ENCODE measurements around the gene ZNF33A.
"Not testable (repeated sequence)": the region's sequence is repeated elsewhere in the genome, so short reads cannot be mapped to it uniquely, and the experiment has no call there.

The ZNF33A gene

DNA sequence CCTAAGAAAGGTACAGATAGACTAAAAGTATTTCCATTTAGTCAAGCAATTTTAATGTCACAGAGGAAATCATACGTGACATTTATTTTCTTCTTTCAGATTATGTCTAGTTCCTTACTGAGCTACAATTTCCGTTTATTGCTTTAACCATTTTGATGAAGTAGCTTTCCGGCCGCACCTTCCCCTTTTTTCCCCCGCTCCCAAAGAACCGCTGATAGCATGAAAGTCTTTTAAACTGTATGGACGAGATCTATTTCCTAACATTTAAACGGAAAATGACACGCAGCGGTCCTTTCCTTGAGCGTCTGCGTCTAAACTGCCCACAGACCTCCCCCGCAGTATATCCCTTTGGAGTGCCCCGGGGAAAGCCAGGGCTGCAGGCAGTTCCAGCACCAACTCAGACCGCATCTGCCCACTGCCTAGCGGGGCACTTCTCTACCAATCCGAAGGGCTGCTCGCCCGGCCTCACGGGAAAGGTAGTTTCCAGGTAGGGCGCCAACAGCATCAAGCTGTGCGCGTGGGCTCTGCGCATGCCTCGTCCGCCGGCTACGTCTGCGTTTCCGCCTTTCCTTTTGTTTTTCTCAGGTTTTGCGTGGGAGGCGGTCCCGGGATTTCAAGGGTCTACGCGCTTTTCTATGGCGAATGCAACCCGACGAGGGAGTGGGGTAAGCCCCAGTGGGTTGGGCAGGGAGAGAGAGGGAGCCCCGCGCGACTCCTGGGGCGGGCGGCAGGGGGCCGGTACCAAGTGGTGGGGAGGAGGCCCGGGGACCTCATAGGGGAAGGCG lies at the start of gene ZNF33A:
ZNF33A (plus strand) TSS at position 557 of the 785 bp plus-strand sequence. CDS start 1,667 bp downstream, outside the sequence.
- peak; percentile 92 to 98 (median 96) for DNase-seq

DNA sequence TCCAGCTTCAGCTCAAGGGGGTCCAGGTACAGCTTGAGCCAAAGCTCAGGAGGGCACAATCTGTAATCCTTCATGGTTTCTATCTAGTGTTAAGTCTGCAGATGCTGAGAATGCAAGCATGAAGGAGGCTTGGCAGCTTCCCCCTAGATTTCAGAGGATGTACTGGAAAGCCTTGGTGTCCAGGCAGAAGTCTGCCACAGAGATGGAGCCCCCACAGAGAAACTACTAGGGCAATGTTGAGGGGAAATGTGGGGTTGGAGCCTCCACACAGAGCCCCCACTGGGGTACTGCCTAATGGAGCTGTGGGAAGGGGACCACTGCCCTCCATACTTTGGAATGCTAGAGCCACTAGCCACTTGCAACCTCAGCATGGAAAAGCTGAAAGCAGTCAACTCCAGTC lies 45.5 kb upstream of the ZNF33A start:
- no peak for DNase-seq

DNA sequence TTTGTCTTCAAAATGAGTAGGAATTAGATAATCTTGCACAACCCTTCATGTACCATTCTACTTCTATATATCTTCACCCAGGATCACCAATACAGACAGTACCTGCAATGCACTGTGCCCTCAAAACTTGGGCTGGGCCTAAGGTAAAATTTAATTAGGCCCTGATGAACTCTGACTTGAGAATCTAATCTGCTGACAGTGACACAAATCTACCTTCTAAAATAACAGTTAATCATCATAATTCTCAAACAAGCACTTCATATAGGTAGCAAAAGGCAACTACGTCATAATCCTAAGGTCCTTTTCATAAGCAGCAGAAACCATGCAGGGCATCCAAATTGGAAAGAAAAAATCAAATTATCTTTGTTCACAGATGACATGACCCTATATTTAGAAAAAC lies 38.1 kb upstream of the ZNF33A start:
- DNase-seq: no peak

DNA sequence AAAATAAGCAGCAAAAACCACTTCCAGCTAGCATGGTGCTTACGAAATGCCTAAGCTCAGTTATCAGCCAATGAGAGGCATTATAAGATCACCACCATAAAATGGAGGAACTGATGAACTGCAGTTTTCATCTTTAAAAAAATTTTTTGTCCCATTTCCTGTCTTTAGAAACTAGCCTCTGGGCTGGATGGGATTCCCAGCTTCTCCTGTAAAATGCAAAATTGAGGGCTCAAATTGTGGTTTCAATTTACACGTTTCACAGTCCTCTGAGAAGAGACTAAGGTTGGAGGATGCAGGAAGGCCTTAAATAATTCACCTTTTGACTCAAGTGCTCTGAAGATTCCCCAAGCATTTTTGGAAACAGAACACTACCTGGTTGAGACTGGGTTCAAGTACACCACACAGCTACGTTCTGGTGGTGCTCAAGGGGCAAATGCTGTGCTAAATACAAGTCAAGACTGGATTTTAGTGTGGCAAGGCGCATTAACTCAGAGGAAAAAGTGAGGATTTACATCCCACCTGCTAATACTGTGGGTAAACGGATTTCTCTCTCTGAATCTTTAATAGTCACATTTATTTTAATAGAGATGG lies 35.0 kb upstream of the ZNF33A start:
- peak in 3 of 6 experiments; percentile 6 to 47 (median 36) for DNase-seq

DNA sequence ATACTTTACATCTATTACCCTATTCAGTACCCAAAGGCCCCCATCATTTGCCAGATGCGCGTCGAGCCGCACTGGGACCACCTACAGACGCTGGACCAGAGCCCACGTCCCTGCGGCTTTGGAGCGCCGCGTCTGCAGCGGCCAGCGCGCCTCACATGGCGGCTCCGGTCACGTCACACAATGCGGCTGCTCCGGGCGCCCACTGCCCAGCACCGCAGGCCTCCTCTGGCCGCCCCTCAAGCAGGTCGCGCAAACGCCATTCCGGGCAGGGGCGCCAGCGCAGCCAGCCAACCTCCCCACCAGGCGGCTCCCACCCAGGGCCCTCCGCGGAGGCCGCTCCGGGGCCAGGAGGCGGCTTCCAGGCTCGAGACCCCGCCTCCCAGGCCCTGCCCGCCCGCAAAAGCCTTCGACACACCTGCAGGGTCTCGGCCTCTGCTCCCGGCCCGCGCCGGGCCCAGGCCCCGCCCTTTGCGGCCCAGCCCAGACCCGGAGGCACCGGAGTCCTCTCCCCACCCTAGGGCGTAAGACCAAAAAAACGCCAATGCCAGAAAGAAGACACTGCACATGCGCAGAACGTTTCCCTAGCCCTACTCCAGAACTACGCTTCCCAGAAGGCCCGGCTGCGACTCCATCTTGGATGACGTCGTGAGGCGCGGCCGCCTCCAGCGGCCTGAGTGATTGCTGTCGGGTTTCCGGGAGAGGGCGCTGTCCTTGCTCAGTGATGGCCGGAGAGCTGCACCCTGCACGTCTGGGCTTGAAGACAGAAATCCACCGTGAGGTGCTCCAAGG lies 34.2 kb upstream of the ZNF33A start, which contains the start of gene ZNF25:
ZNF25 (minus strand) TSS at position 557 of the 789 bp plus-strand sequence. CDS start 4,925 bp downstream, outside the sequence.
- DNase-seq: peak; percentile 86 to 97 (median 96)

DNA sequence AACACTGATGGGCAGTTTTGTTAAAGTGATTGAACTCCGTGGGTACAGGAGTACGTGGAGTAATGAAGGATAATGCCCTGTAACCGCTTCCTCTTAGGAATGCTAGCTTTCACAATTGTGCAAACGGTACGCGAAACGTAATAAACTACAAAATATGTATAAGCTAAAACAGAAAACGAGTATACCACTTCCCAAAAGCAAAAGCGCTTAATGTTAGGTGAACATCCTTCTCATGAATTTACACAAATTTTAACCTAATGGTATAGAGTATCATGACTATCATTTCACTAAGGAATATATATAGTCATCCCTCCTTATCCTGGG lies 33.6 kb upstream of the ZNF33A start:
- no peak for DNase-seq

DNA sequence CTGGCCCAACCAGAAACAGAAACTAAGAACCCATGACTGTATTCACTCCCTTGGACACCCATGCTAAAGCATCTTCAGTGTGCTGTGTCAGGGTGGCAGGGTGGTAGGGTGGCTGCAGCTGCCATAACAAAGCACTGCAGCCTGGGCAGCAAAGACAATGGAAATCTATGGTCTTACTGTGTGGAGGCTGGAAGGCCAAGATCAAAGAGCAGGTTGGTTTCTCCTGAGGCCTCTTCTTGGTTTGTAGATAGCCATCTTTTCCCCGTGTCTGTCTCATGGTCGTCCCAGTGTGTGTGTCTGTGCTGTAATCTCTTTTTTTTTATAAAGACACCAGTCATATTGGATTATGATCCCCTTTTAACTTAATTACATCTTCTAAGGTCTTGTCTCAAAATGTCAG lies 18.8 kb upstream of the ZNF33A start:
- no peak for DNase-seq

DNA sequence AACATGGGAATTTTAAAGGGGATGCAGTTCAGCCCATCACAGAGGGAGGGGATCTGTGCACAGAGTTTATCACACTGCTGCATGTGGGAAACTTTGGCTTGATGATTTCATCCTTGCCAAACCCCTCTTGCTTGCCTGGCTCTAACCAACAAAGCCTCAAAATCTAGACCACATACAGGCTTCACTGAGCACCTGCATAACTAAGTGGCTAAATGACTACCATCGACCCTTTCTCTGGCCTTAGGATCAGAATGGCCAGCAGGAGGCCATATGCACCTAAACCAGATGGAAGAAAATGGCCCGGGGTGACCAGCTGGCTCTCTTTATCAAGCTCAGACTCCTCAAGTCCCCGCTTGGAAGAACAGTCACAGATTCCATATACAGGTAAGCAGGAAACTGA lies 18.4 kb upstream of the ZNF33A start:
- DNase-seq: no peak

DNA sequence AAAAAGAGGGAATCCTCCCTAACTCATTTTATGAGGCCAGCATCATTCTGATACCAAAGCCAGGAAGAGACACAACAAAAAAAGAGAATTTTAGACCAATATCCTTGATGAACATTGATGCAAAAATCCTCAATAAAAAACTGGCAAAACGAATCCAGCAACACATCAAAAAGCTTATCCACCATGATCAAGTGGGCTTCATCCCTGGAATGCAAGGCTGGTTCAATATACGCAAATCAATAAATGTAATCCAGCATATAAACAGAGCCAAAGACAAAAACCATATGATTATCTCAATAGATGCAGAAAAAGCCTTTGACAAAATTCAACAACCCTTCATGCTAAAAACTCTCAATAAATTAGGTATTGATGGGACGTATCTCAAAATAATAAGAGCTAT lies 11.6 kb upstream of the ZNF33A start:
- DNase-seq: not testable (repeated sequence)

DNA sequence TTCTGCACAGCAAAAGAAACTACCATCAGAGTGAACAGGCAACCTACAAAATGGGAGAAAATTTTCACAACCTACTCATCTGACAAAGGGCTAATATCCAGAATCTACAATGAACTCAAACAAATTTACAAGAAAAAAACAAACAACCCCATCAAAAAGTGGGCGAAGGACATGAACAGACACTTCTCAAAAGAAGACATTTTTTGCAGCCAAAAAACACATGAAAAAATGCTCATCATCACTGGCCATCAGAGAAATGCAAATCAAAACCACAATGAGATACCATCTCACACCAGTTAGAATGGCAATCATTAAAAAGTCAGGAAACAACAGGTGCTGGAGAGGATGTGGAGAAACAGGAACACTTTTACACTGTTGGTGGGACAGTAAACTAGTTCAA lies 10.0 kb upstream of the ZNF33A start:
- not testable (repeated sequence) for DNase-seq

DNA sequence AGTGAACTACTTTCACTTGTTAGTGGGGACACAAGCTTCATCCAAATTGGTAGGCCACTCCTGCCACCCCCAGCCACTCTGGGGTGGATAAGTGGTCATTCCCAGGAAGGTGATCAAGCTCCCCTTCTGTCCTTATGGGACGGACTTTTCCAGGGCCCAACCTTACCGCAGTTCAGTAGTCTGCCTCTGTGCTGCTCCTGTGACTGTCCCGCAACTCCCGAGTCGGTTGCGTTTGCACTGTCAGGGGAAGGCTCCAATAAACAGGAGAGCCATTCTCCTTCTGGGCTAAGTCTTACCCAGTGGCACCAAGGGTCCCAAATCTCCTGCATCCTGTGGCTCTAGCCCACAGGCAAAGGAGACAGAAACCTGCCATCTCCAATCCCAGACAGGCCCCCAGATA lies 7.4 kb upstream of the ZNF33A start:
- DNase-seq: no peak

DNA sequence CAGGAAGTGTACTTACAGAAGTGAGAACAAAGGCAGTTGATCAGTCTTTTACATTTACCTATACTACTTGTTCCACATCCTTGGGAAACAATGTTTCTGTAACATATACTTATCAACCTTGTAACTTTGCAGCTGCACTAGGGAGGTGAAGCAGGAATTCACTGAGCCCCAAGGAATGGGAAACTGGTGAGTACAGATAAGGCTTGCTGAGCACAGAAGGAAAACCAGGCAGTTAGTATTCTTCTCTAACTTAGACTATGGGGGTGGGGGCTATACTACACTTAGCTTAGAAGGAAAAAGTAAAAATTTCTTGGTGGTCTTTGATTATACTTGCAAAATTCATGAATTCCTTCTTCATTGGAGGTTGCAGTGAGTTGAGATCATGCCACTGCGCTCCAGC lies 6.9 kb upstream of the ZNF33A start:
- no peak for DNase-seq

DNA sequence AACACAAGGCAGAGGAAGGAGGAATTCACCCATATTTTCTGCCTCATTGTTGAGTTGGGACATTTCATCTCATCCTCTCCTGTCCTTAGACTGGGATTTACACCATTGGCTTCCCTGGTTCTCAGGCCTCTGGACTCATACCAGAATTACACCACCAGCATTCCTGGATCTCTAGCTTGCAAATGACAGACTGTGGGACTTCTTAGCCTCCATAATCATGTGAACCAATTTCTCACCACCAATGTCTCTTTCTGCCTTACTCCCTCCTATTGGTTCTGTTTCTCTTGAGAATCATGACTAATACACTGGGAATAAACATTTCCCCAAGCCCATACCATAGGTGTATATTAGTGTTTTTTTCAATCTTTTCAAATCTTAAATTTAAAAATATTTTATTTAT lies 2.9 kb upstream of the ZNF33A start:
- no peak for DNase-seq

DNA sequence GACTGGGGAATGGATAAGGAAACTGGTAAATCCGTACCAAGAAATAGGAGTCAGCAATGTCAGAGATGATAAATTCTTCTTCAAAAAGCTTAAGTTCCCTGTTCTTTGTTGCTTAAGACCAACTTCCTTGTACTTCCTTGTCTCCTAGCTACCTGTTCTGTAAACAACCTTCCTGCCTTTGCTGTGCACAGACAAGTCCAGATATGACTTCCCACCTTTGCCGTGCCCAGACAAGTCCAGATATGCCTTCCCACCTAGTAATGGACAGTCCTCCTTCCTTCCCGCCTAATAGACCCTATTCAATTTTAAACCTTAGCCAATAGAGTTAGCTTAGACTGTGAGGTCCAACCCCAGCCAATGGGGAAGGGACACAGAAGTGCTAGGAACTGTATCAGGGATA lies 2.5 kb upstream of the ZNF33A start:
- DNase-seq: no peak

DNA sequence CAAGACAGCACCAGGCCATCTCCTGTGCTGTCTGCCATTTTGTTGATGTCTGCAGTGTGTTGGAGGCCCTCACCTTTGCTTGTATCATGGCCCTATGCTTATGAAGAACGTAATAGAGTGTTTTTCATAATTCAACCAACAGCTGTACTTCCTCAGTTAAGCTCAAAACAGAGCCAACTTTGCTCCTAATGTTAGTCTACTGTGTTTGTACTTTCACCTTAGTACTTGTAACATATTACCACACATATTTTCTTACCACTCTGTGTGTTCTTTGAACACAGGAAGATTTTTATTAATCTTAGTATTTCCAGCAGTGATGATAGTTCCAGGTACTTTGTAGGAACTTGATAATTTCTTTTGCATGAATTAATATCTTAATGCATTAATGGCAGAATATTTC lies 5.9 kb downstream of the ZNF33A start:
- no peak for DNase-seq

DNA sequence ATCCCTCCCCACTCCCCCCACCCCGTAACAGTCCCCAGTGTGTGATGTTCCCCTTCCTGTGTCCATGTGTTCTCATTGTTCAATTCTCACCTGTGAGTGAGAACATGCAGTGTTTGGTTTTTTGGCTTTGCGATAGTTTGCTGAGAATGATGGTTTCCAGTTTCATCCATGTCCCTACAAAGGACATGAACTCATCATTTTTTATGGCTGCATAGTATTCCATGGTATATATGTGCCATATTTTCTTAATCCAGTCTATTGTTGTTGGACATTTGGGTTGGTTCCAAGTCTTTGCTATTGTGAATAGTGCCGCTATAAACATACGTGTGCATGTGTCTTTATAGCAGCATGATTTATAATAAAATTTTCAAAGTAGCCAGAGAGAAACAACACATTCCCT lies 8.6 kb downstream of the ZNF33A start:
- DNase-seq: not testable (repeated sequence)

DNA sequence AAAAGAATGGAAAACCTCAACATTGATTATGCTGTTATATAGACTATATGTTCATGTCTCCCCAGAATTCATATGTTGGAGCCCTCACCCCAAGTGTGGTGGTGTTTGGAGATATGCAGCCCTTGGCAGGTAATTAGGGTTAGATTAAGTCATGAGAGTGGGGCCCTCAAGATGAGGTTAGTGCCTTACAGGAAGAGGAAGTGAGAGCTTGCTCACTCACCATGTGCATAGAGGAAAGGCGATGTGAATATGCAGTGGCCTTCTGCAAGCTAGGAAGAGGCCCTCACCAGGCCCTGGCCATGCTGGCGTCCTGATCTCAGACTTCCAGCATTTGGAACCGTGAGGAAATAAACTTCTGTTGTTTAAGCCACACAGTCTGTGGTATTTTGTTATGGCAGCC lies 14.8 kb downstream of the ZNF33A start:
- DNase-seq: no peak

DNA sequence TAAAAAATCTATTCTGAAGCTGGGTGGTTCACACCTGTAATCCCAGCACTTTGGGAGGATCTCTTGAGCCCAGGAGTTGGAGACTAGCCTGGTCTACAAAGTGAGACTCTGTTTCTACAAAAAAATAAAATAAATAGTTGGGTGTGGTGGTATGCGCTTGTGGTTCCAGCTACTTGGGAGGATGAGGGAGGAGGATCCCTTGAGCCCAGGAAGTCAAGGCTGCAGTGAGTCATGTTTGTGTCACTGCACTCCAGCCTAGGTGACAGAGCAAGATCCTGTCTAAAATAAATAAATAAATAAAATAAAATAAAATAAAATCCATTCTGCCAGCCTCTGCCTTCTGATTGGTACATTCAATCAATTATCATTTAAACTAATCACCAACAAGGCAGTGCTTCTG lies 17.5 kb downstream of the ZNF33A start:
- DNase-seq: no peak

DNA sequence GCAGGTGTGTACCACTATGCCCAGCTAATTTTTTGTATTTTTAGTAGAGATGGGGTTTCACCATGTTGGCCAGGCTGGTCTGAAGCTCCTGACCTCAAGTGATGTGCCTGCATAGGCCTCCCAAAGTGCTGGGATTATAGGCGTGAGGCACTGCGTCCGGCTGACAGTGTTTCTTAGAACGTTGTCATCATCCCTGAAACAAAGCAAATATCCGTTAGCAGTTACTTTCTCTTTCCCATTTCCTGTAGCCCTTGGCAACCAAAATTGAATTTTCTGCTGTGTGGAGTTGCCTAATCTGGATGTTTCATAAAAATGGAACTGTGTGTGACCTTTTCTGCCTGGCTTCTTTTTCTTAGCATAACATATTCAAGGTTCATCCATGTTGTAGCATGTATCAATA lies 22.4 kb downstream of the ZNF33A start:
- DNase-seq: no peak

DNA sequence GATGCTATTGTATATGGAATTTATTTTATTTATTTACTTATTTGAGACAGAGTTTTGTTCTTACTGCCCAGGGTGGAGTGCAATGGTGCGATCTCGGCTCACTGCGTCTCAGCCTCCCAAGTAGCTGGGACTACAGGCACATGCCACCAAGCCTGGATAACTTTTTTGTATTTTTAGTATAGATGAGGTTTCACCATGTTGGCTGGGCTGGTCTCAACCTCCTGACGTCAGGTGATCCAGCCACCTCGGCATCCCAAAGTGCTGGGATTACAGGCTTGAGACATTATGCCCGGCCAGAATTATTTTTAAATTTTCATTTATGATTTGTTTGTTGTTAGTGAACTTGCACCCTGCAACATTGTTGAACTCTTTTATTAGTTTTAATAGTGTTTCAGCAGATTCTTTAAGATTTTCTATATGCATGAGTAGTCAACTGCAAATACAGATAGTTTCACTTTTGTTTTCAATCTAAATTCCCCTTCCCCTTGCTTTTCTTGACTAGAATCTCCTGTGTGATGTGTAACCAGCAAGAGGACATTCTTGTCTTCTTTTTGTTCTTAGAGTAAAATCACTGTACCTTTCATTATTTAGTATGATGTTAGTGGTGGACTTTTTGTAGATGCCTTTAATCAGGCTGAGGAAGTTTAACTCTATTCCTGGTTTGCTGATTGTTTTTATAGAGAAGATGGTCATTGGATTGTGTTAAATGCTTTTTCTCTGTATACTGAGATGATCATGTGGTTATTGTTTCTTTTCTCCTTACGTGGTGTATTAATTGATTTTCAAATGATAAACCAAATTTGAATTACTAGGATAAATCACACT lies 27.8 kb downstream of the ZNF33A start:
- peak in 2 of 6 experiments; percentile 0 to 8 for DNase-seq

DNA sequence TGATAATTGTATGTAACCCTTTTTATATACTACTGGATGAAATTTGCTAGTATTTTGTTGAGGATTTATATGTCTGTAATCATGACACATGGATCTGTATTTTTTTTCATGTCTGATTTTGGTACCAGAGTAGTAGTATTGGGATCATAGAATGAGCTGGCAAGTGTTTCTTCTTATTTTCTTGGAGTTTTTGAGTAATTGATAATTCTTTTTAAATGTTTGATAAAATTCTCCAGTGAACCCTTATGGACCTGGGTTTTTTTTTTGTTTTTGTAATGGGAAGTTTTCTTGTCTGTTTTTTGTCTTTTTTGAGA lies 28.4 kb downstream of the ZNF33A start:
- no peak for DNase-seq

DNA sequence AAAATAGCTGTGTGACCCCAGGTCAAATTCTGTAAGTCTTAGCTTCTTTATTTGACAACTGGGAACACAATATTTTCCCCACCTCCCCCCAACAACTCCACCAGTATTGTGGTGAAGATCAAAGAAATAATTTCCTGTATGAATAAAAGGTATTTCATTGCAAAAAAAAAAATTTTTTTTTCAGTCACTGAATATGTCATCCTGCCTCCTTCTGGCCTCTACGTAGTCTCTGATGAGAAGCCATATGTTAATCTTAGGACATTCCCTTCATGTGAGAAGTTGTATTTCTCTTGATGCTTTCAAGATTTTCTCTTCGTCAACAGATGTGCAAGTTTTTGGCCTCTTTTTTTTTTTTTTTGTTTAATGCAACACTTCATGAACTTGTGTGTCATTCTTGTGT lies 33.0 kb downstream of the ZNF33A start:
- peak in 2 of 6 experiments; percentile 2 to 5 for DNase-seq

DNA sequence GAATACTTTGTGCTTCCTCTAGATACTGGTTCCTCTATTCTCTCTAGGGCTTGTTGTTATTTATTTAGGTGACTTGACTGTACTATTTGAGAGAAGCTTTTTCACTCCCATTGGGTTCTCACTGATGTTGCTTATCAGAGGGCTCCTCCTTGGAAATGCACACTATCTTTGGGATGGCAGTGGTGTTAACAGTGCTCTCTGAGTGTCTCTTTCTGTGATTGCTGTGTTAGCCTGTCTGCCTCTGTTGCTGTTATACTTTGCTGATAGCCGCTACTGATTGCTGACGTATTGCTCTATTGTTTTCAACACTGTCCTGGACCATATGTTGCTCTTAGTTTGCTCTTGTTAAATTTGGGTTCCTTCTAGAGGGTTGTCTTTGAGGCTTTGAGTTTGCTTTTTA lies 34.7 kb downstream of the ZNF33A start:
- no peak for DNase-seq

Measured in stimulated activated naive CD4-positive, alpha-beta T cell (primary cell).